CD8-positive, alpha-beta memory T cell (primary cell): ENCODE data around the gene KCNC1. TPM values are rescaled to one million over a fixed set of nuclear protein-coding genes. Genes with fewer than 3 reads are reported as not detected.

Source experiments
- CTCF ChIA-PET: fragments of 350-600 bp; sonication (Branson Sonifier 250); formaldehyde crosslinking; loops from one replicate; lab custom pipeline; 2021; ENCODE audit warnings: antibody characterized with exemption; lab: Charles Lee
- POLR2A ChIA-PET: fragments of 350-600 bp; sonication (Branson Sonifier 250); formaldehyde crosslinking; loops from one replicate; lab custom pipeline; 2021; ENCODE audit warnings: antibody characterized with exemption; lab: Charles Lee
- DNase-seq, 5 donors: peaks; one replicate each; pipeline versions ENCODE4 v3.0.0 to v3.0.0-alpha.2; 2020 to 2022; ENCODE audit warnings: mixed read lengths in 1 of 5
- H3K27ac ChIP-seq: one replicate; pipeline ENCODE4 v1.7.0; 2013; ENCODE audit warnings: low read depth, mild to moderate bottlenecking, low read length, moderate library complexity
- H3K27me3 ChIP-seq: 2 replicates; pipeline ENCODE4 v1.7.0; 2013; ENCODE audit warnings: low read length, mild to moderate bottlenecking; ENCODE audit not compliant: insufficient read depth, poor library complexity, severe bottlenecking
- H3K36me3 ChIP-seq: 2 replicates; pipeline ENCODE4 v1.7.0; 2013; ENCODE audit warnings: mild to moderate bottlenecking, low read length, moderate library complexity; ENCODE audit not compliant: insufficient read depth
- H3K4me1 ChIP-seq: 2 replicates; pipeline ENCODE4 v1.7.0; 2013; ENCODE audit warnings: mild to moderate bottlenecking, low read length, moderate library complexity; ENCODE audit not compliant: insufficient read depth
- H3K4me3 ChIP-seq: 2 replicates; pipeline ENCODE4 v1.7.0; 2013; ENCODE audit warnings: mild to moderate bottlenecking, low read length
- H3K9me3 ChIP-seq: 2 replicates; pipeline ENCODE4 v1.7.0; 2013; ENCODE audit warnings: mild to moderate bottlenecking, low read length
- H3K27ac Mint-ChIP-seq, 8 donors: one replicate each; pipeline ENCODE4 v1.8.0; 2020 to 2021; ENCODE audit warnings: mixed read lengths in 8 of 8, mild to moderate bottlenecking in 6 of 8, inconsistent platforms in 3 of 8, moderate library complexity in 3 of 8
- H3K27me3 Mint-ChIP-seq, 2 donors: one replicate each; pipeline ENCODE4 v1.8.0; 2020 to 2021; ENCODE audit warnings: mixed read lengths in 2 of 2, mild to moderate bottlenecking in 1 of 2, moderate library complexity in 1 of 2
- H3K36me3 Mint-ChIP-seq, 3 donors: one replicate each; pipeline ENCODE4 v1.8.0; 2020 to 2021; ENCODE audit warnings: mixed read lengths in 3 of 3, inconsistent platforms in 1 of 3, mild to moderate bottlenecking in 1 of 3
- H3K4me1 Mint-ChIP-seq, 3 donors: one replicate each; pipeline ENCODE4 v1.8.0; 2020 to 2021; ENCODE audit warnings: mixed read lengths in 3 of 3, inconsistent platforms in 1 of 3, mild to moderate bottlenecking in 1 of 3
- H3K4me3 Mint-ChIP-seq, 7 donors: one replicate each; pipeline ENCODE4 v1.8.0; 2020 to 2021; ENCODE audit warnings: mixed read lengths in 7 of 7, mild to moderate bottlenecking in 6 of 7, moderate library complexity in 4 of 7, inconsistent platforms in 2 of 7
- H3K9me3 Mint-ChIP-seq, 5 donors: one replicate each; pipeline ENCODE4 v1.8.0; 2020 to 2022; ENCODE audit warnings: mixed read lengths in 5 of 5, mild to moderate bottlenecking in 3 of 5, moderate library complexity in 2 of 5, inconsistent platforms in 1 of 5
- polyA plus RNA-seq: library from polyadenylated mRNA; unstranded; fragments of 300-500 nt; fragmentation: Illumina TruSeq; gene quantifications from one replicate; pipeline ENCODE4 v1.2.3, GENCODE V29; 2021
- total RNA-seq, 2 experiments: library from RNA; stranded (reverse); gene quantifications; one replicate each; pipeline ENCODE4 v1.2.3, GENCODE V29; 2021

Gene KCNC1
- total and polyA plus RNA-seq, 3 experiments from 2014 or later, result not detected

DNA sequence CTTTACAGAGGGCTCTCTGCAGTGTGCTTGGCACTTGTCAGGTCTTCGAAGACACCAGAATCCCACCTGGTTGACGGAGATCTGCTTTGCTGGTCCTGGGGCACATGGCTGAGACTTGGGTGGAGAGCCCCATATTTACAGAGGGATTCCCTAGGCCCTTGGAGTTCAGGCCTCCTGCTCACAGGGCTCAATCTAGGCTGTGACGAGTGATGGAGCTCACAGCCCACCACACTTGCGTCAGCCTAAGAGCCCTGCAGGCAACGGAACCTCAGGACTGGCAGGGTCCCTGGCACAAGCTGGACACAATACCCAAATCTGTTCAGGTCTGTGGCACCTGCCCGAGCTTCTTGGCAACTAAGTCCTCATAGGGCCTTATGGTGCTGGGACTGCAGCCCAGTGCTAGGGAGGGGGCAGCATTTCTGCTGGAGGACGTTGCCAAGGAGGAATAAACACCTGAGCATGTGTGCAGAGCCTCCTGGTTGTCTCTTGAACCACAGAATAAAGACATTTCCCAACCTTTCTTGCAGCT, 59.1 kb downstream of the KCNC1 start:
- H3K36me3 ChIP-seq, result peaks cover 4% of the 10 kb centered on the region
- Mint-ChIP-seq H3K4me3 (no peak overlapping the region), H3K36me3 (peaks cover 4 to 14% (median 8%) of the 10 kb centered on the region in 3 donors), H3K4me1 (no peaks in the 10 kb centered on the region), H3K9me3 (peaks cover 0 to 1% (median 0%) of the 10 kb centered on the region in 5 donors), H3K27ac (no peak overlapping the region), H3K27me3 (no peaks in the 10 kb centered on the region)
- CTCF ChIA-PET, result no interaction called here
- no peaks in the 10 kb centered on the region for H3K27me3 ChIP-seq
- POLR2A ChIA-PET, result no interaction called here
- no peak overlapping the region for H3K4me3 ChIP-seq
- H3K4me1 ChIP-seq, result no peaks in the 10 kb centered on the region
- no peak overlapping the region for H3K27ac ChIP-seq
- no peaks in the 10 kb centered on the region for H3K9me3 ChIP-seq
- DNase-seq, result no peak

DNA sequence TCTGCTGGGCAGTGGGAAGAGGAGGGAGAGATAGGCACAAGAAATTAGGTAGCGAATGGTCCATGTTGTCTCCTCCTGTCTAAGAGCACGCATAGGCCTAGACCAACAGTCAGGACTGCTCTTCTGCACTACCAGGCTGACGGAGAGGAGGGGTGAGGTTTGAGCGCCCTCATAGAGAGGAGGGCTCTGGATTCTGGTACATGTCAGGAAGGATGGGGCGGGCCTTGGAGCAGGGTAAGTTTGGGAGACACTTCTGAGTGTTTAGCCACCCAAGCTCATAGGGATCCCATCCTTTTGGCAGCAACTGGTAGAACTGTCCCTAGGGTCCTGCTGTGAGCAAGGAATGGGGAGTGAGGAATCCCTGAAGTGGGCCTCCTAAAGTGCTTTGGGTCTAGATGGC, 60.4 kb downstream of the KCNC1 start:
- H3K4me3 ChIP-seq, result no peak overlapping the region
- no peaks in the 10 kb centered on the region for H3K27me3 ChIP-seq
- no peaks in the 10 kb centered on the region for H3K4me1 ChIP-seq
- Mint-ChIP-seq H3K4me1 (no peaks in the 10 kb centered on the region), H3K36me3 (peaks cover 5 to 17% (median 6%) of the 10 kb centered on the region in 3 donors), H3K27me3 (no peaks in the 10 kb centered on the region), H3K9me3 (no peaks in the 10 kb centered on the region), H3K27ac (no peak overlapping the region), H3K4me3 (no peak overlapping the region)
- H3K36me3 ChIP-seq, result no peaks in the 10 kb centered on the region
- H3K27ac ChIP-seq, result no peak overlapping the region
- no peaks in the 10 kb centered on the region for H3K9me3 ChIP-seq
- DNase-seq, result no peak
- CTCF ChIA-PET, result no interaction called here
- POLR2A ChIA-PET, result no interaction called here

DNA sequence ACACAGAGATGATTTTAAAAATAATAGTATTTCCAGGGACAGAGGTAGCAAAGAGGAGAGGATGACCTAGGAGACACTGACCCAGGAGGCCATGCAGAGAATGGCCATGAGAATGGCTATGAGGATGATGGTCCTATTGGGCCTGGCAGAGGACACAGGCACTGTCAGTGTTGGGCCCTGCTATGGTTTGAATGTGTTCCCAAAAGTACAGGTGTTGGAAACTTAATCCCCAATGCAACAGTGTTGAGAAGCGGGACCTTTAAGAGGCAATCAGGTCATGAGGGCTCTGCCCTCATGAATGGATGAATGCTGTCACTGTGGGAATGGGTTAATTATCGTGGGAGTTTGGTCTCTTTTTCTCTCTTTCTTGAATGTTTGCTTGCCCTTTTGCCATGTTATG, 61.6 kb downstream of the KCNC1 start:
- no peaks in the 10 kb centered on the region for H3K27me3 Mint-ChIP-seq
- H3K9me3 Mint-ChIP-seq, result no peaks in the 10 kb centered on the region
- H3K4me3 Mint-ChIP-seq, result no peak overlapping the region
- Histone ChIP-seq H3K27ac (no peak overlapping the region), H3K27me3 (no peaks in the 10 kb centered on the region), H3K36me3 (no peaks in the 10 kb centered on the region), H3K4me3 (no peak overlapping the region), H3K9me3 (no peaks in the 10 kb centered on the region), H3K4me1 (no peaks in the 10 kb centered on the region)
- no peak overlapping the region for H3K27ac Mint-ChIP-seq
- POLR2A ChIA-PET, result no interaction called here
- CTCF ChIA-PET, result no interaction called here
- H3K36me3 Mint-ChIP-seq, result peaks cover 3 to 22% (median 9%) of the 10 kb centered on the region in 3 donors
- H3K4me1 Mint-ChIP-seq, result no peaks in the 10 kb centered on the region
- DNase-seq, result no peak

DNA sequence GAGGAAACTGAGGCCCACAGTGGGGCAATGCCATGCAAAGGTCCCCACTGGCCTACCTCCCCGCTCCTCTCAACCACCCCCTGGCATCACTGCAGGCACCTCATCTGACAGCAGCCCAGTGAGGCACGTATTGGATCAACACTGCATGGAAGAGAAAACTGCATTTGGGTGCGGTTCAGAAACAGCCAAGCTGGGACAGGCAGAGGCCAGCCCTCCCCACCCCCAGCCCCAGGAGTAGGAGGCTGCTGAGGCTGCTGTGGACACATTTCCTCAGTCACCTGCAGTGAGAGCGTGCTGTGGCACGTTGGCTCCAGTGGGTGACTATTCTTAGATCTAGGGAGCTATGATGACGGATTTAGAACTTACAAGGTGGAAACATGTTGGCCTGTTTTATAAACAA, 63.7 kb downstream of the KCNC1 start:
- no peaks in the 10 kb centered on the region for H3K9me3 Mint-ChIP-seq
- Histone ChIP-seq H3K27ac (no peak overlapping the region), H3K27me3 (no peaks in the 10 kb centered on the region), H3K4me3 (no peak overlapping the region), H3K4me1 (no peaks in the 10 kb centered on the region), H3K9me3 (no peaks in the 10 kb centered on the region), H3K36me3 (no peaks in the 10 kb centered on the region)
- no peak overlapping the region for H3K4me3 Mint-ChIP-seq
- DNase-seq, result no peak
- H3K27me3 Mint-ChIP-seq, result no peaks in the 10 kb centered on the region
- no peak overlapping the region for H3K27ac Mint-ChIP-seq
- no peaks in the 10 kb centered on the region for H3K4me1 Mint-ChIP-seq
- CTCF ChIA-PET, result no interaction called here
- H3K36me3 Mint-ChIP-seq, result peaks cover 3 to 22% (median 12%) of the 10 kb centered on the region in 3 donors
- POLR2A ChIA-PET, result no interaction called here

DNA sequence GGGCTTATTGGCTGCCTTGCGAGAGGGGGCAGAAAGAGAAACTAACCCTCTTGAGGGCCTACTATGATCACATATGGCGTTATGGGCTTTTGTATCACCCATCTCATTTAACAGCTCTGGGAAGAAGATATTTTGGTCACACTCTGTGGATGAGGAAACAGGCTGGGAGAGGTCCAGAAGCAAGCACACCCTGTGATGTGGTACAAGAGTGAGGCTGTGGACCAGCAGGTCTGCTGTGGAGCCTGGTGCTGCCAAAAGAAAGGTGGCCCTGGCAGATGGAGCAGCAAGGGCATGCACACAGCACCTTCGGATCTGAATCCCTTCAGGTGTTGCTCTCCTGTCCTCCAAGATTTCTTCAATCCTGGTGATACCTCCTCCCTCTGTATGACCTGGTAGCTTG, 64.1 kb downstream of the KCNC1 start:
- no peaks in the 10 kb centered on the region for H3K4me1 Mint-ChIP-seq

DNA sequence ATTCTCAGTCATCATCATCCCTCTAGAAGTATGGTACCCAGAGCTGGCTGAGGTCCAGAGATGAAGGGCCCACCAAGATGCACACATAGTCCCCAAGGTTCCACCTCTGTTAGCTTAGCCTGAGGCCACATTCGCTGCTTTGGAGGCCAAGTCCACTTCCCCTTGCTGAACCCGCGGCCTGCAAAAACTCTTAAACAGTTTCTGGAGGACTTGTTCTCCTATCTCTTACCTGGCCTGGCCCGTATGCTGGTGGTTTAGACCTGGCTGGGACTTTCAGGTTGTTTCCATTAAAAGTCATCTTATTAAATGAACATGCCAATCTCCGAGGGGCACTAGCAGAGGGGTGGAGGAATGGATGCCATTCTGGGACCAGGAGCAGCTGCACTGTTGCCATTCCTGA, 64.6 kb downstream of the KCNC1 start:
- POLR2A ChIA-PET, result no interaction called here
- CTCF ChIA-PET, result no interaction called here
- Histone ChIP-seq H3K4me3 (no peak overlapping the region), H3K36me3 (no peaks in the 10 kb centered on the region), H3K4me1 (no peaks in the 10 kb centered on the region), H3K27ac (no peak overlapping the region), H3K27me3 (no peaks in the 10 kb centered on the region), H3K9me3 (no peaks in the 10 kb centered on the region)
- DNase-seq, result no peak
- Mint-ChIP-seq H3K27ac (no peak overlapping the region), H3K4me3 (no peak overlapping the region), H3K4me1 (no peaks in the 10 kb centered on the region), H3K27me3 (no peaks in the 10 kb centered on the region), H3K36me3 (peaks cover 3 to 22% (median 12%) of the 10 kb centered on the region in 3 donors), H3K9me3 (no peaks in the 10 kb centered on the region)

More for the DNA sequence above, 64.1 kb downstream of the KCNC1 start:
- H3K27ac ChIP-seq, result no peak overlapping the region
- Mint-ChIP-seq H3K27me3 (no peaks in the 10 kb centered on the region), H3K27ac (no peak overlapping the region), H3K36me3 (peaks cover 3 to 22% (median 12%) of the 10 kb centered on the region in 3 donors), H3K4me3 (no peak overlapping the region), H3K9me3 (no peaks in the 10 kb centered on the region)
- no peaks in the 10 kb centered on the region for H3K9me3 ChIP-seq
- POLR2A ChIA-PET, result no interaction called here
- H3K27me3 ChIP-seq, result no peaks in the 10 kb centered on the region
- CTCF ChIA-PET, result no interaction called here
- H3K4me1 ChIP-seq, result no peaks in the 10 kb centered on the region
- DNase-seq, result no peak
- H3K36me3 ChIP-seq, result no peaks in the 10 kb centered on the region
- H3K4me3 ChIP-seq, result no peak overlapping the region

DNA sequence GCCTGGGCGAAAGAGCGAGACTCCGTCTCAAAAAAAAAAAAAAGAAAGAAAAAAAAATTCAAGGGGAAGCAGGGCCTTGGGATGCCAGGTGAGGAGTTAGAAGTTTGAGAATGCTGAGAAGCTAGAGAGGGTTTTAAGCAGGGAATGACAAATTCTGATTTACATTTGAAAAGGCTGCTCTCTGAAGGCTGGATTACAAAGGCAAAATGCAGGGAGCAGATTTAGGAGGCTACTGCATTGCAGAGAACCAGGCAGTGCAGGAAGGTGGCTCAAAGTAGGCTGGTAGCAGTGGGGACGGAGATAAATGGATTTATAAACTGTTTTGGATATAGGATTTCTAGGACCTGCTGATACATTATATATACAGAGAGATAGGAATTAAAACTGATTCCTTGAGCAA, 66.6 kb downstream of the KCNC1 start:
- ChIA-PET CTCF (no interaction called here), POLR2A (no interaction called here)

DNA sequence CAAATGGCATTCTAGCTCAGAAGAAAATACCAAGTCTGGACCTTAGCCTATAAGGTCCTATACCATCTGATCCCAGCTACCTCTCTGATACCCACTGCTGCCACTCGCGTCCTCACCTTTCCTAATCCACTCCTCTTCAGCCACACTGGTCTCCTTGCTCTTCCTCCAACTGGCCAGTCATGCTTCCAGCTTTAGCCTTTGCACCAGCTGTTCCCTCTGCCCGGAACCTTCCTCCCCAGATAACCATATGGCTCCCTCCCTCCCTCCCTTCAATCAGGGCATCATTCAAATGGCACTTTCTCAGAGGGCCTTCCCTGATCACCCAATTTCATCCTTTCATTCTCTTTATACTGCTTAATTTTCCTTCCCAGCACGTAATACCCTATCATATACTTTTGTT, 67.9 kb downstream of the KCNC1 start:
- no peak overlapping the region for H3K27ac Mint-ChIP-seq
- no peaks in the 10 kb centered on the region for H3K27me3 ChIP-seq
- no peaks in the 10 kb centered on the region for H3K9me3 ChIP-seq
- H3K27ac ChIP-seq, result no peak overlapping the region
- H3K4me3 ChIP-seq, result no peak overlapping the region
- POLR2A ChIA-PET, result no interaction called here
- no peaks in the 10 kb centered on the region for H3K4me1 ChIP-seq
- no peak overlapping the region for H3K4me3 Mint-ChIP-seq
- no peaks in the 10 kb centered on the region for H3K27me3 Mint-ChIP-seq
- H3K36me3 ChIP-seq, result no peaks in the 10 kb centered on the region
- no peak for DNase-seq
- no peaks in the 10 kb centered on the region for H3K4me1 Mint-ChIP-seq
- H3K9me3 Mint-ChIP-seq, result no peaks in the 10 kb centered on the region
- CTCF ChIA-PET, result no interaction called here
- H3K36me3 Mint-ChIP-seq, result peaks cover 9 to 23% (median 14%) of the 10 kb centered on the region in 3 donors

More for the DNA sequence above, 66.6 kb downstream of the KCNC1 start:
- no peaks in the 10 kb centered on the region for H3K4me1 Mint-ChIP-seq
- Histone ChIP-seq H3K4me3 (no peak overlapping the region), H3K27ac (no peak overlapping the region), H3K9me3 (no peaks in the 10 kb centered on the region), H3K4me1 (no peaks in the 10 kb centered on the region), H3K36me3 (no peaks in the 10 kb centered on the region), H3K27me3 (no peaks in the 10 kb centered on the region)
- no peak overlapping the region for H3K27ac Mint-ChIP-seq
- H3K4me3 Mint-ChIP-seq, result no peak overlapping the region
- no peaks in the 10 kb centered on the region for H3K9me3 Mint-ChIP-seq
- H3K27me3 Mint-ChIP-seq, result no peaks in the 10 kb centered on the region
- peaks cover 3 to 24% (median 12%) of the 10 kb centered on the region in 3 donors for H3K36me3 Mint-ChIP-seq
- DNase-seq, result no peak
